ENCODE data around the gene NRL. TPM values are rescaled to one million over a fixed set of nuclear protein-coding genes. Genes with fewer than 3 reads are reported as not detected.

NRL gene
- polyA plus RNA-seq, 1 donor (not counting 4 experiments of a cell fraction or from before 2014, with no cell fraction given): 0.29 TPM

DNA sequence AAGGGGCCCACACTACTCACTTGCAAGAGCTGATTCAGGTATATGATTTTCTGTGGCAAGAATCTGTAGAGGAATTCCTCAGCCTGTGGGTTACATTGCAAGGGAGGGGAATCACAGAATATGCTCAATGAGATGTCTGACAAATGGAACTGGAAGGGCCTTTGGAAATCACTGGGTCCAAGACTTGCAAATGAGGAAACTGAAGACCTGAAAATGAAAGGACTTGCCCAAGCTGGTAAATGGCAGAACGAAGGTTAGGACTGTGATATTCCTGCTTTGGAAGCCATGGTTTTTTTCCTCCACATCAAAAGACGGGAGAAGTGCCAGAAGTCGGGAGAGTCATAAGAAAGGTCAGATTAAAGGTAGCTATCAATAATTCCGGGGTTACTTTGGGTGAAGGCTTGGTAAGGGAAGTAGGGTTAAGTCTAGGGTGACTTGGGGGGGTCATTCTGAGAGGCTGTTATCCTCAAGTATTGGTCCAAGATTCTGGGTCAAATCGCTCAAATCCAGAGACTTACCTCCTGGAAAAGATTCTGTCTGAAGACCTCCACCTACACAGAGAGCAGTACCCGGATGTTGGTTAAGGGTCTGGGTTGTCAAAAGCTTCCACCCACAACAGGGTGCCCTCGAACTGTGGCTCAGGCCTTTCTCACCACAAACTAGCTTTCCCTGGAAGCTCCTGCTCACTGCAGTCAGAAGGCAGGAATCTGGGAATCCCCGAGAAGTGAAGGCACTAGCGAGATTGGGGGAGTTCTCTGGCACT, 31.1 kb upstream of the NRL start:
- TF ChIP-seq CTCF (optimal IDR thresholded peaks at IDR 0.05 in 1 of 3, IDR thresholded peaks at IDR 0.05 in 1 of 3, conservative IDR thresholded peaks at IDR 0.05 in 1 of 3; ENCODE audit: extremely low read depth in 1 of 3, insufficient read depth in 2 of 3, low read length in 3 of 3): no peak
- no peak for TF ChIP-seq EZH2 (IDR thresholded peaks at IDR 0.05; ENCODE audit: low read length)
- dilution Hi-C loops (cut with MboI; ENCODE audit: extremely low pct_ligation_motif_present, low sequenced_read_pairs): no loop called here
- peak overlapping the region; percentile 79 to 97 (median 82) for H3K4me3 ChIP-seq (ENCODE audit: control insufficient read depth in 2 of 3, extremely low read depth in 1 of 3, insufficient read depth in 2 of 3, low read depth in 1 of 3, low read length in 3 of 3)

GRCh38 chr14:24145219-24145618, 30.5 kb upstream of the NRL start:
- no peaks in the 10 kb centered on the region for H4K20me1 ChIP-seq (ENCODE audit: control insufficient read depth, extremely low read depth, insufficient read depth, low read length)
- no peak for TF ChIP-seq CTCF (optimal IDR thresholded peaks at IDR 0.05 in 1 of 3, IDR thresholded peaks at IDR 0.05 in 1 of 3, conservative IDR thresholded peaks at IDR 0.05 in 1 of 3; ENCODE audit: extremely low read depth in 1 of 3, insufficient read depth in 2 of 3, low read length in 3 of 3)
- no peak for TF ChIP-seq EZH2 (IDR thresholded peaks at IDR 0.05; ENCODE audit: low read length)
- peak overlapping the region in 2 of 3 experiments; percentile 79 to 97 for H3K4me3 ChIP-seq (ENCODE audit: control insufficient read depth in 2 of 3, extremely low read depth in 1 of 3, insufficient read depth in 2 of 3, low read depth in 1 of 3, low read length in 3 of 3)
- H3K36me3 ChIP-seq (ENCODE audit: control insufficient read depth in 2 of 2, extremely low read depth in 1 of 2, insufficient read depth in 2 of 2, low read length in 2 of 2): peaks cover 17 to 29% of the 10 kb centered on the region in 2 experiments
- no peak overlapping the region for H2AFZ ChIP-seq (ENCODE audit: control insufficient read depth, low read length)
- DNase-seq (ENCODE audit: low read depth, low spot score) (no peak), FAIRE-seq (no peak)
- peaks cover 2% of the 10 kb centered on the region for H3K9me1 ChIP-seq (ENCODE audit: control insufficient read depth, extremely low read depth, insufficient read depth, low read length)
- H3K27ac ChIP-seq (ENCODE audit: control insufficient read depth, insufficient read depth, low read length): peak overlapping the region; percentile 85
- peak overlapping the region; percentile 88 for H3K9ac ChIP-seq (ENCODE audit: control insufficient read depth, extremely low read depth, insufficient read depth, low read length)
- peaks cover 59% of the 10 kb centered on the region for H3K79me2 ChIP-seq (ENCODE audit: control insufficient read depth, insufficient read depth, low read length)
- H3K4me1 ChIP-seq (ENCODE audit: control insufficient read depth, extremely low read depth, insufficient read depth, low read length): peaks cover 27% of the 10 kb centered on the region
- dilution Hi-C loops (cut with MboI; ENCODE audit: extremely low pct_ligation_motif_present, low sequenced_read_pairs): no loop called here
- no peaks in the 10 kb centered on the region for H3K27me3 ChIP-seq (ENCODE audit: control insufficient read depth, extremely low read depth, insufficient read depth, low read length)
- H3K9me3 ChIP-seq (ENCODE audit: control insufficient read depth, low read depth, low read length): no peaks in the 10 kb centered on the region
- peak overlapping the region; percentile 93 for H3K4me2 ChIP-seq (ENCODE audit: control insufficient read depth, extremely low read depth, insufficient read depth, low read depth, low read length)

More for the DNA sequence above, 31.1 kb upstream of the NRL start:
- Histone ChIP-seq H4K20me1 (ENCODE audit: control insufficient read depth, extremely low read depth, insufficient read depth, low read length) (no peaks in the 10 kb centered on the region), H3K4me2 (ENCODE audit: control insufficient read depth, extremely low read depth, insufficient read depth, low read depth, low read length) (peak overlapping the region; percentile 93), H2AFZ (ENCODE audit: control insufficient read depth, low read length) (peak overlapping the region; percentile 72), H3K4me1 (ENCODE audit: control insufficient read depth, extremely low read depth, insufficient read depth, low read length) (peaks cover 27% of the 10 kb centered on the region), H3K9me3 (ENCODE audit: control insufficient read depth, low read depth, low read length) (no peaks in the 10 kb centered on the region), H3K36me3 (ENCODE audit: control insufficient read depth in 2 of 2, extremely low read depth in 1 of 2, insufficient read depth in 2 of 2, low read length in 2 of 2) (peaks cover 22 to 35% of the 10 kb centered on the region in 2 experiments), H3K9ac (ENCODE audit: control insufficient read depth, extremely low read depth, insufficient read depth, low read length) (peak overlapping the region; percentile 88), H3K27me3 (ENCODE audit: control insufficient read depth, extremely low read depth, insufficient read depth, low read length) (no peaks in the 10 kb centered on the region), H3K27ac (ENCODE audit: control insufficient read depth, insufficient read depth, low read length) (peak overlapping the region; percentile 85), H3K79me2 (ENCODE audit: control insufficient read depth, insufficient read depth, low read length) (peaks cover 59% of the 10 kb centered on the region), H3K9me1 (ENCODE audit: control insufficient read depth, extremely low read depth, insufficient read depth, low read length) (peaks cover 2% of the 10 kb centered on the region)
- FAIRE-seq: no peak
- no peak for DNase-seq (ENCODE audit: low read depth, low spot score)

Data from keratinocyte (primary cell).